Adipocyte (in vitro differentiated cells): ENCODE data around the gene ARL4C.

Experiments
- DNase-seq: peaks from one replicate; pipeline ENCODE4 v3.0.0-alpha.2; 2015; ENCODE audit warnings: low read depth
- H3K27me3 ChIP-seq: replicated peaks from 2 replicates; pipeline ENCODE4 v1.7.0; 2013; ENCODE audit warnings: mild to moderate bottlenecking, low read length, moderate library complexity; ENCODE audit not compliant: control insufficient read depth, insufficient read depth
- H3K36me3 ChIP-seq: 2 replicates; pipeline ENCODE4 v1.7.0; 2013; ENCODE audit warnings: low read length, mild to moderate bottlenecking, moderate library complexity; ENCODE audit not compliant: control insufficient read depth, insufficient read depth, severe bottlenecking
- H3K4me1 ChIP-seq: 2 replicates; pipeline ENCODE4 v1.7.0; 2013; ENCODE audit warnings: mild to moderate bottlenecking, low read length, moderate library complexity; ENCODE audit not compliant: control insufficient read depth, insufficient read depth
- H3K4me3 ChIP-seq: 2 replicates; pipeline ENCODE4 v1.7.0; 2013; ENCODE audit warnings: mild to moderate bottlenecking, low read length, moderate library complexity
- H3K9ac ChIP-seq: 2 replicates; pipeline ENCODE4 v1.7.0; 2013; ENCODE audit warnings: mild to moderate bottlenecking, low read length, moderate library complexity
- H3K9me3 ChIP-seq: 2 replicates; pipeline ENCODE4 v1.7.0; 2013; ENCODE audit warnings: mild to moderate bottlenecking, low read length, moderate library complexity; ENCODE audit not compliant: control insufficient read depth

ARL4C gene

DNA sequence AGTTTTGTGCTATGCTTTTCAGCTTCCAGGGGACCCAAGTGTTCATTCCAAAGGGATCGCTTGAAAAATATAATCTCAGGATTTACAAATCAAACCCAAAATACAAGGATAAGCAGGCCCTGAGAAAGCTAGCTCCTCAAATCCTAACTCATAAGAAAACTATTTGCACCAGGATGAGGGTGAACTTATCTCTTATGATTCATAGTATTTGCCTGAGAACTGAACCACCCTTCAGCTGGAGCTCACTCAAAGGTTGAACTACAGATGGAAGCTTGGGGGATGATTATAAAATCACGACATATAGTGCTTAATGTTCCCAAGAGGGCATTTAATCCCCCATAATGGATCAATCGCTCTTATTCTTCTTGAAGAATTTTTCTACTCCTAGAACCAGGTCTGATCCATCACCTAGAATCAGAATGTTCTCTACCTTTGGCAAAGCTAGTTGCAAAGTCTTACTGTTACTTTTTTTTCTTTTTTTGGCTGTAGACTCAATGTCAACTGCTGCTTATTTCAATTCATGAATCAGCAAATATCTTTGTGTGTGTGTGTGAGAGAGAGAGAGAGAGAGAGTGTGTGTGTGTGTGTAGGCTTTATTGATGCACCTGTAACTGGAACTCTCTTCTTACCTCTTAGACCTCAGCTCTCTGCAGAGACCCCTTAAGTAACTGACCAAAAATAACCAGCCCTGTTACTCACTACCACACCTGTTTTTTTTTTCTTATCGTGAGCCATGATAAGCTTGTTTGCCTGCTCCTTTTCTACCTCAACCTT is 44.8 kb downstream of the ARL4C start:
- H3K9ac ChIP-seq: no peak overlapping the region
- H3K36me3 ChIP-seq: no peaks in the 10 kb centered on the region
- H3K9me3 ChIP-seq: peaks cover under 1% of the 10 kb centered on the region
- peaks cover 20% of the 10 kb centered on the region for H3K4me1 ChIP-seq
- H3K4me3 ChIP-seq: peak overlapping the region; percentile 20
- no peaks in the 10 kb centered on the region for H3K27me3 ChIP-seq
- peak; percentile 78 for DNase-seq

DNA sequence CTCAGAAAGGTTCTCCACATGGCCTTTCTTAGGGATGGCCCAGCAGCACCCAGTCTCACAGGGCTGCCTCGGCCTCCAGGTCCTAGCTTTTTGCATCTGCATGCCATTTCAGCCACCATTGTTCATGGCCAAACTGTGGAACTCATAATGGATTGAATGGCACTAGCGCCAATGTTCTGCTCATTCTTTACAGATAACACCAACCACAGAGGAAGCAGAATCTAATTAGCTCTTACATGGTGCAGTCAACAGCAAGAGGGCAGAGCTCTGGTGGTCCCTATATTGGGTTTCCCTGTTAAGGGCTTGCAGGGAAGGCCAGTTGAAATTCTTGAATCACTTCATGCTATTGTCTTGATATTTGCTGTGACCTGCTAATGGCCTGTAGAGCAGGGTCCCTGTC is 45.6 kb downstream of the ARL4C start:
- Histone ChIP-seq H3K27me3 (no peaks in the 10 kb centered on the region), H3K4me3 (no peak overlapping the region), H3K36me3 (no peaks in the 10 kb centered on the region), H3K9me3 (no peaks in the 10 kb centered on the region), H3K4me1 (peaks cover 20% of the 10 kb centered on the region), H3K9ac (no peak overlapping the region)
- no peak for DNase-seq

GRCh38 chr2:234450431-234451124 is 46.3 kb downstream of the ARL4C start:
- DNase-seq: no peak
- H3K9me3 ChIP-seq: no peaks in the 10 kb centered on the region
- H3K27me3 ChIP-seq: no peaks in the 10 kb centered on the region
- no peak overlapping the region for H3K9ac ChIP-seq
- peaks cover 20% of the 10 kb centered on the region for H3K4me1 ChIP-seq
- H3K4me3 ChIP-seq: no peak overlapping the region
- H3K36me3 ChIP-seq: no peaks in the 10 kb centered on the region

- no peak for DNase-seq
- no peak overlapping the region for H3K9ac ChIP-seq
- H3K4me1 ChIP-seq: peaks cover 27% of the 10 kb centered on the region
- no peaks in the 10 kb centered on the region for H3K36me3 ChIP-seq
- H3K27me3 ChIP-seq: no peaks in the 10 kb centered on the region
- H3K9me3 ChIP-seq: no peaks in the 10 kb centered on the region
- no peak overlapping the region for H3K4me3 ChIP-seq
Measured at GRCh38 chr2:234448506-234449184, 48.2 kb downstream of the ARL4C start.

- Histone ChIP-seq H3K9ac (no peak overlapping the region), H3K4me1 (peaks cover 27% of the 10 kb centered on the region)
- no peak for DNase-seq
Measured at GRCh38 chr2:234447963-234448362, 48.9 kb downstream of the ARL4C start.

GRCh38 chr2:234447189-234447588 is 49.7 kb downstream of the ARL4C start:
- Histone ChIP-seq H3K27me3 (no peaks in the 10 kb centered on the region), H3K9me3 (no peaks in the 10 kb centered on the region), H3K4me3 (no peak overlapping the region), H3K36me3 (no peaks in the 10 kb centered on the region), H3K9ac (no peak overlapping the region), H3K4me1 (peaks cover 27% of the 10 kb centered on the region)
- no peak for DNase-seq

More at GRCh38 chr2:234447963-234448362, 48.9 kb downstream of the ARL4C start:
- Histone ChIP-seq H3K27me3 (no peaks in the 10 kb centered on the region), H3K4me3 (no peak overlapping the region), H3K36me3 (no peaks in the 10 kb centered on the region), H3K9me3 (no peaks in the 10 kb centered on the region)

- no peak for DNase-seq
- H3K9me3 ChIP-seq: no peaks in the 10 kb centered on the region
- H3K4me3 ChIP-seq: no peak overlapping the region
- H3K27me3 ChIP-seq: no peaks in the 10 kb centered on the region
- H3K36me3 ChIP-seq: no peaks in the 10 kb centered on the region
- H3K4me1 ChIP-seq: peaks cover 21% of the 10 kb centered on the region
- H3K9ac ChIP-seq: no peak overlapping the region
Measured at GRCh38 chr2:234446404-234447076, 50.3 kb downstream of the ARL4C start.

GRCh38 chr2:234444893-234445292 is 52.0 kb downstream of the ARL4C start:
- Histone ChIP-seq H3K9me3 (no peaks in the 10 kb centered on the region), H3K4me1 (peaks cover 15% of the 10 kb centered on the region), H3K9ac (no peak overlapping the region), H3K4me3 (no peak overlapping the region), H3K36me3 (no peaks in the 10 kb centered on the region), H3K27me3 (no peaks in the 10 kb centered on the region)
- peak; percentile 80 for DNase-seq

DNA sequence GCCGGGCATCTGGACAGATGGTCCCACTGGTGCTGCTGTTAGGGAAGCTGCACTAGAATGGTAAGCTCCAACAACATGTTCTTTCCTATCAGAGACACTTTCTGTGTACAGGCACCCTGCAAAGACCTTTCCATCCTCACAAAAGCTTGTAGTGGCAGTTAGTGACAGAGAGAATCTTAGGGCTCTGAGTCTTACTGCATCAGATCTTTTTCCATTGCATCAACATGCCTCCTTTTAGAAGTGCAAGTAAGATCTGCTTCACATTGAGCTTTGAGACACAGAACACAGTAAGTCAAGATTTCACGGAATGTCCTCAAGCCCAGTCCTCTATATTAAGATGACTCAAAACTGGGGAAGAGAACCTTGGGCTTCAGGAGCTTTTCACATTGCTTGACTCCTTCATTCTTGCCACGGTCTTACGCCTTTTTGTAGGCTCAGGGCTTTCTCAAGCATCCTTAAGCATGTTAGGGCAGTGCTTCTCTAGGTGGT is 52.6 kb downstream of the ARL4C start:
- H3K4me1 ChIP-seq: peaks cover 15% of the 10 kb centered on the region
- peak; percentile 28 for DNase-seq
- no peaks in the 10 kb centered on the region for H3K27me3 ChIP-seq

More for the DNA sequence above, 52.6 kb downstream of the ARL4C start:
- Histone ChIP-seq H3K36me3 (no peaks in the 10 kb centered on the region), H3K4me3 (no peak overlapping the region), H3K9me3 (no peaks in the 10 kb centered on the region), H3K9ac (no peak overlapping the region)
